MCF 10A (cell line): ENCODE results near the gene CUBN. TPM values are rescaled to one million over a fixed set of nuclear protein-coding genes. Genes with fewer than 3 reads are reported as not detected.

Experiments used
- BruUV-seq: library from RNA; stranded (reverse); fragments of 400-500 nt; replicated peaks from 2 replicates; lab custom pipeline; 2021; lab: Mats Ljungman, UMichigan
- CTCF ChIA-PET: fragments of 300-600 bp; sonication (Branson Sonifier 250); formaldehyde crosslinking; extraction: SDS; loops from one replicate; lab custom pipeline; 2021; ENCODE audit warnings: antibody characterized with exemption, inconsistent platforms; lab: Yijun Ruan, JAX
- POLR2A ChIA-PET: fragments of 300-600, 350-650 bp; sonication (Branson Sonifier 250); formaldehyde crosslinking; extraction: SDS; loops from one replicate; lab custom pipeline; 2020; ENCODE audit warnings: antibody characterized with exemption, inconsistent platforms; lab: Yijun Ruan, JAX
- DNase-seq: peaks from one replicate; pipeline ENCODE4 v3.0.0-alpha.2; 2018; ENCODE audit not compliant: unreplicated experiment
- H3K27ac Mint-ChIP-seq: one replicate; pipeline ENCODE4 v1.8.0; 2022; ENCODE audit warnings: mild to moderate bottlenecking, low read depth, mixed read lengths; ENCODE audit not compliant: unreplicated experiment
- H3K27me3 Mint-ChIP-seq: one replicate; pipeline ENCODE4 v1.8.0; 2022; ENCODE audit warnings: mixed read lengths; ENCODE audit not compliant: insufficient read depth, unreplicated experiment
- H3K36me3 Mint-ChIP-seq: one replicate; pipeline ENCODE4 v1.8.0; 2022; ENCODE audit warnings: mild to moderate bottlenecking, moderate library complexity, mixed read lengths; ENCODE audit not compliant: insufficient read depth, unreplicated experiment
- H3K4me1 Mint-ChIP-seq: one replicate; pipeline ENCODE4 v1.8.0; 2022; ENCODE audit warnings: mixed read lengths; ENCODE audit not compliant: insufficient read depth, unreplicated experiment
- H3K4me3 Mint-ChIP-seq: one replicate; pipeline ENCODE4 v1.8.0; 2022; ENCODE audit warnings: mild to moderate bottlenecking, moderate library complexity, mixed read lengths; ENCODE audit not compliant: unreplicated experiment
- H3K9me3 Mint-ChIP-seq: one replicate; pipeline ENCODE4 v1.8.0; 2022; ENCODE audit warnings: mixed read lengths; ENCODE audit not compliant: unreplicated experiment
- intact Hi-C: fragments of 100-400 bp; cut with micrococcal nuclease; formaldehyde crosslinking; loops from 2 replicates; pipeline ENCODE4 v1.14.1; 2022
- total RNA-seq: library from RNA; stranded (reverse); gene quantifications from 2 replicates; pipeline ENCODE4 v1.2.3, GENCODE V29; 2022
- TF ChIP-seq, protein P1 (sequence below): fragments of 200-600 bp; IDR thresholded peaks from one replicate; pipeline ENCODE4 v1.8.0; 2022; ENCODE audit warnings: antibody characterized with exemption, mild to moderate bottlenecking; ENCODE audit not compliant: unreplicated experiment

CUBN gene
- total RNA-seq, 1 experiment from 2014 or later, result 1.3 TPM

DNA sequence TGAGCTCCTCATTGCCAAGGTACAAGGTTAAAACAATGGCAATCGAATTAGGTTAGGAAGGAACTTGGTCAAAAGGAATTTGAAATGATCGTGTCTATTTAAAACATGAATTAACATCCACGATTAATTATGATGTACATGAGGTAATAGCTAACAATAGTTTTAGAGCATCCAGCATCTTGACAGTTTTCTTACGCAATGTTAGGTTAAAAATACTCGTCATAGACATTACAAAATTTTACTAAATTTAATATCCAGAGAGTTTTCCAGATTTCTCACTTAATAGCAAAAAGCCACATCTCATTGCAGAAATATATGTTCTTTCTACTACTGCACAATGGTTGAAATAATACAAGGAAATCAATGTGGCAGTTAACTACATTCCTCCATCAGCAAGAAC, 22.6 kb downstream of the CUBN start:
- POLR2A ChIA-PET, result interaction anchor here (0.6 kb wide), 1 partner anchor 186 kb away, joined by 3 read pairs; no protein-coding TSS in a partner anchor
- DNase-seq, result no peak
- Mint-ChIP-seq H3K9me3 (no peaks in the 10 kb centered on the region), H3K27me3 (no peaks in the 10 kb centered on the region), H3K4me3 (no peak overlapping the region), H3K4me1 (peaks cover 5% of the 10 kb centered on the region), H3K27ac (no peak overlapping the region), H3K36me3 (no peaks in the 10 kb centered on the region)
- TF ChIP-seq, protein P1, sequence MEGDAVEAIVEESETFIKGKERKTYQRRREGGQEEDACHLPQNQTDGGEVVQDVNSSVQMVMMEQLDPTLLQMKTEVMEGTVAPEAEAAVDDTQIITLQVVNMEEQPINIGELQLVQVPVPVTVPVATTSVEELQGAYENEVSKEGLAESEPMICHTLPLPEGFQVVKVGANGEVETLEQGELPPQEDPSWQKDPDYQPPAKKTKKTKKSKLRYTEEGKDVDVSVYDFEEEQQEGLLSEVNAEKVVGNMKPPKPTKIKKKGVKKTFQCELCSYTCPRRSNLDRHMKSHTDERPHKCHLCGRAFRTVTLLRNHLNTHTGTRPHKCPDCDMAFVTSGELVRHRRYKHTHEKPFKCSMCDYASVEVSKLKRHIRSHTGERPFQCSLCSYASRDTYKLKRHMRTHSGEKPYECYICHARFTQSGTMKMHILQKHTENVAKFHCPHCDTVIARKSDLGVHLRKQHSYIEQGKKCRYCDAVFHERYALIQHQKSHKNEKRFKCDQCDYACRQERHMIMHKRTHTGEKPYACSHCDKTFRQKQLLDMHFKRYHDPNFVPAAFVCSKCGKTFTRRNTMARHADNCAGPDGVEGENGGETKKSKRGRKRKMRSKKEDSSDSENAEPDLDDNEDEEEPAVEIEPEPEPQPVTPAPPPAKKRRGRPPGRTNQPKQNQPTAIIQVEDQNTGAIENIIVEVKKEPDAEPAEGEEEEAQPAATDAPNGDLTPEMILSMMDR, result no peak
- intact Hi-C loops, result no loop called here
- no TSS peak for BruUV-seq
- CTCF ChIA-PET, result interaction anchor here (0.6 kb wide), 1 partner anchor 15 kb away, joined by 3 read pairs; no protein-coding TSS in a partner anchor

DNA sequence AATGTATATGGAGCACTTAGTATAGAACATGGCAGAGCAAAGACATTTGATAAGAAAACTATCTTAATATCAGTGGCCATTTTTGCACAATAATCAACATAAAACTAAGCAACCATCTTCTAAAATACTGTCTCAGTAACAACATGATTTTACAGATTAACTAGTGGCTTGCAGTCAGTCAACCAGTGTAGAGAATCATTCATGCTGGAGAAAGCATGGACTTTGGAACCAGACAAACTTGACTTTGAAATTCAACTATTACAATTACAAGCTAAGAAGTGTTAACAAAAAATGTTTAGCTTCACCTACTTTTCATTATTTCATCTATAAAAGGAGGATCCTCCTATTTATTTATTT, 27.7 kb downstream of the CUBN start:
- H3K4me3 Mint-ChIP-seq, result no peak overlapping the region
- no peak for DNase-seq
- H3K9me3 Mint-ChIP-seq, result no peaks in the 10 kb centered on the region
- H3K27ac Mint-ChIP-seq, result no peak overlapping the region
- H3K27me3 Mint-ChIP-seq, result no peaks in the 10 kb centered on the region
- TF ChIP-seq, protein P1, result no peak
- intact Hi-C loops, result no loop called here
- no TSS peak for BruUV-seq
- POLR2A ChIA-PET, result interaction anchor here (0.6 kb wide), 1 partner anchor 301 kb away, joined by 3 read pairs; no protein-coding TSS in a partner anchor
- CTCF ChIA-PET, result interaction anchor here (0.6 kb wide), 1 partner anchor 178 kb away, joined by 4 read pairs; no protein-coding TSS in a partner anchor
- no peaks in the 10 kb centered on the region for H3K36me3 Mint-ChIP-seq
- peaks cover 6% of the 10 kb centered on the region for H3K4me1 Mint-ChIP-seq

DNA sequence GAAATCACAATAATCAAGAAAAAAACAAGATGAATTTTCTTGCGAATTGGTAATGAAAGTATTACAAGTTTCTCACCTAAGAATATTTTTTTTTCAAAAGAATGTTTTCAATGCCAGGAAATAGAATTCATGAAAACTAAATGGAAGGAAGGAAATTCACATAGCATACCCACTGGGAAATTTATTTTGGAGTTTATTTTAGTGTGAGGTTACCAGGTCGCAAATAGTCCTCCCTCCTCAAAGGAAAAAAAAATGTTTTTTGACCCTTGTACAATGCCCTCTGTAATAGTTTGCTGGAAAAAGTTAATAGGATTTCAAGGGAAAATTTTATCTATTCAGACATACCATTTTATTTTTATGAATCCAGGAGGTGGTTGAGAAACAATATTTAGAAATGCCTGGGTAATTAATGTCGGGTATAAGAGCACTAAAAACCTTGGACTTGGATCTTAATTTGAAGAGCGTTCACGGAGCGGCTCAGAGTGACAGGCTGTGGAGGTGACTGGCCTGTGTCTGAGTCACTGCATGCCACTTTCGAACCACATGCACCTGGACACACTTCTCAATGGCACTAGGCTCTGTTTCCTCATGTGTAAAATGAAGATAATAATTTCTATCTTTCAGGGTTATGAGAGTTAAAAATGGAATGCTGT, 28.2 kb downstream of the CUBN start:
- no peaks in the 10 kb centered on the region for H3K36me3 Mint-ChIP-seq
- H3K4me3 Mint-ChIP-seq, result no peak overlapping the region
- no peaks in the 10 kb centered on the region for H3K9me3 Mint-ChIP-seq
- TF ChIP-seq, protein P1, result no peak
- no peak for DNase-seq
- no peak overlapping the region for H3K27ac Mint-ChIP-seq
- ChIA-PET CTCF (no interaction called here), POLR2A (no interaction called here)
- intact Hi-C loops, result no loop called here
- H3K27me3 Mint-ChIP-seq, result no peaks in the 10 kb centered on the region
- peaks cover 6% of the 10 kb centered on the region for H3K4me1 Mint-ChIP-seq
- BruUV-seq, result no TSS peak

DNA sequence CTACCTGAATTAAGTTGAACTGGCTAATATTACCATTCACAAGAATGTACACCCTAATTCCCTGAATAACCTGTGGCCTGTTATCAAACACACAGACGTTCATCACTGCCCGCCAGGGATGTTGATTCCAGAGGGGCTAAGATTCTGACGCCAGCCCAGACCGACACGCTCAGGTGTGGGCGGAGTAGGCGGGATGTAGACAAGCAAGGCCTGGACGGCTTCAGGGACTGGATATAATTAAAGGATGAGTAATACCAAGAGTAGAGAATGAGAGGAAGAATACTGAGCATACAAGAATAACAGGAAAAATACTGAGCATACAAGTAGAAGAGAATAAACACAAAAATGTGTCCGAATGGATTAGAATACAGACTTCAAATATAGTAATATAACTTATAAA, 29.0 kb downstream of the CUBN start:
- BruUV-seq, result no TSS peak
- ChIA-PET CTCF (no interaction called here), POLR2A (no interaction called here)
- no peak overlapping the region for H3K4me3 Mint-ChIP-seq
- peaks cover 6% of the 10 kb centered on the region for H3K4me1 Mint-ChIP-seq
- no peak overlapping the region for H3K27ac Mint-ChIP-seq
- peaks cover 3% of the 10 kb centered on the region for H3K9me3 Mint-ChIP-seq
- TF ChIP-seq, protein P1, result no peak
- intact Hi-C loops, result no loop called here
- no peak for DNase-seq
- no peaks in the 10 kb centered on the region for H3K36me3 Mint-ChIP-seq
- H3K27me3 Mint-ChIP-seq, result no peaks in the 10 kb centered on the region
